ENCODE measurements around the gene SRSF1. TPM values are rescaled to one million over a fixed set of nuclear protein-coding genes. Genes with fewer than 3 reads are reported as not detected.

SRSF1 gene, protein sequence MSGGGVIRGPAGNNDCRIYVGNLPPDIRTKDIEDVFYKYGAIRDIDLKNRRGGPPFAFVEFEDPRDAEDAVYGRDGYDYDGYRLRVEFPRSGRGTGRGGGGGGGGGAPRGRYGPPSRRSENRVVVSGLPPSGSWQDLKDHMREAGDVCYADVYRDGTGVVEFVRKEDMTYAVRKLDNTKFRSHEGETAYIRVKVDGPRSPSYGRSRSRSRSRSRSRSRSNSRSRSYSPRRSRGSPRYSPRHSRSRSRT
- total RNA-seq, result 282 and 286 TPM in 2 replicates

DNA sequence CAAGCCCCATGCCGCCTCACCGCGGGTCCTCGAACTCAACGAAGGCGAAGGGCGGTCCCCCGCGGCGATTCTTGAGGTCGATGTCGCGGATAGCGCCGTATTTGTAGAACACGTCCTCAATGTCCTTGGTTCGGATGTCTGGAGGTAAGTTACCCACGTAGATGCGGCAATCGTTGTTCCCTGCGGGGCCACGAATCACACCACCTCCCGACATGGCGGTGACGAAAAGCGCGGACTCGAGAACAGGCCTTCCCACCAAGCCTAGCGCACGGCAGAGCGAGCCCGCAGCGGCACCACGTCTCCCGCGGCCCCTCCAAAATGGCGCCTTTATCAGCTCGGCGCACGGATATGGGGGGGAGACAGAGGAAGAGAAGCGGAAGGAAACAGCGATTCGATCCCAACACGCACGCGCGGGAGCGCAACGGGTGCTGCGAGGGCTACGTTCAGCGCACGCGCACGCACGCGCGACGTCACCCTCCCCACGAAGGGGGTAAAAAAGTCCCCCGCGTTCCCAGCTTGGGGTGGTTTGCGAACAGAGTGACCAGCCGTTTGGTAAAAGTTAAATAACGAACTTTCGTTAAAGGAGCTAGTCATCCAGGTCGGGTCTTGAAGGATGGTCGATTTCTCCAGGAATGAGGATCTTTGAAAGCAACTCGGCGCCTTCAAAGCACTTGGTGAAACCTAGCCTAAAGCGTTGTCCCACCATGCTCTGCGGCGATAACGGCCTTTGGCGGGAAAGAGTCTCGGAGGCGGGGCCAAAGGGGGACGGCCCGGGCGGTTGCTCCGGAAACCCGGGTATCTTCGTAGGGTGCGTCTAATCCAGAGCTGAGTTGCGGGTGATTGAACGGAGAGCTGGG lies at the start of gene SRSF1:
SRSF1 (minus strand) TSS at position 323 of the 857 bp plus-strand sequence; CDS start at position 214, 109 bp downstream.

GRCh38 chr17:57987581-57988300 lies 19.3 kb downstream of the SRSF1 start, which contains the start of gene VEZF1:
TSS of gene VEZF1 (minus strand) at chr17:57988254. CDS start at chr17:57988111, 143 bp downstream.

GRCh38 chr17:57955183-57955931 lies 51.7 kb downstream of the SRSF1 start, which contains the start of gene CUEDC1:
TSS of gene CUEDC1 (minus strand) at chr17:57955412. CDS start at chr17:57885564, 69,848 bp downstream.

Other genes starting within 250 kb of the SRSF1 start
- gene MRPS23, start 157.2 kb downstream of the SRSF1 start, total RNA-seq, result 16.6 and 28.2 TPM in 2 replicates
- 13.9 and 14.3 TPM in 2 replicates for gene CUEDC1, start 51.8 kb downstream of the SRSF1 start, total RNA-seq
- 33.4 and 35.5 TPM in 2 replicates for gene VEZF1, start 19.0 kb downstream of the SRSF1 start, total RNA-seq
- gene DYNLL2, start 76.2 kb upstream of the SRSF1 start, total RNA-seq, result 26.0 and 28.5 TPM in 2 replicates
- not detected in 2 replicates for gene OR4D1, start 141.1 kb upstream of the SRSF1 start, total RNA-seq
- gene OR4D2, start 159.7 kb upstream of the SRSF1 start, total RNA-seq, result not detected in 2 replicates
- gene EPX, start 185.5 kb upstream of the SRSF1 start, total RNA-seq, result not detected in 2 replicates
- 8.6 and 11.5 TPM in 2 replicates for gene MKS1, start 212.0 kb upstream of the SRSF1 start, total RNA-seq
- 0.07 TPM in 1 of 2 replicates, not detected in the other for gene LPO, start 231.3 kb upstream of the SRSF1 start, total RNA-seq

Data from smooth muscle cell of the pulmonary artery (primary cell).